HG03469 (cell line): ENCODE results near the gene SLC38A8.

Experiments
- ATAC-seq: cut with Tn5 transposase; IDR thresholded peaks from one replicate; pipeline ENCODE4 v1.9.1; 2021; ENCODE audit warnings: mild to moderate bottlenecking, moderate library complexity, moderate number of reproducible peaks; ENCODE audit not compliant: unreplicated experiment

SLC38A8 gene

DNA sequence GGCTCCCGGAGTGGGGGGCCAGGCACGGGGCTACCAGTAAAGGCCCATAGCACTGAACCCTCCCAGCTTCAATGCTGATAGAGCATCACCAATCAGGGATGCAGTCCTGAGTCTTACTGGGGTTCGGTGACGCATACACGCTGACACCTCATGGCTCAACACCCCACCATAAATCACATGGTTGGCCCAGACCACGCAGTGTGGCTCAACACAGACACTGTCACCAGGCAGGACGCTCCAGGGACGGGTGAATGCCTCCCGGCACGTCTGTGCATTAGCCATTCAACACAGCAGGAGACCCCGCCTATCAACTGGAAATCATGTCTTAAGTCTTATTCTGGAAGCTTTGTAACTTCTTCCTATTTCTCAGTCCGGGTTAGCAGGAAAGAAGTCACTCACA lies 39.6 kb downstream of the SLC38A8 start:
- ATAC-seq = no peak

DNA sequence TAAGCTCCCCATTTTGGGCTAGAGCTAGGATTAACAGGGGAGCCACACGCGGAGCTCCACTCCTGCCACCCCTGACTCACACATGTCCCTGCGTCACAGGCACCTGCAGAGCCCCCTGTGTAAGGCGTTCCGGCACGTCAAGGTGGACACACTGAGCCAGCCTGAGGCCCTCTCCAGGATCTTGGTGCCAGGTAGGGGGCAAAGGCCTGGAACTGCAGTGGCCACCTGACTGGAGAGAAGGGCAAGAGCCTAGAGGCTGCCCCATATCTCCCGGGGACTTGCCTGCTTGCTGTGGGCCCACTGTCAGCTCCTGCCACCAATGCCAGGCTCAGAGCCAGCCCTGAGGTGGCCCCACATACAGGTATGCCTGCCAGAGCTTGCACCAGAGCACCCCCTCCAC lies 40.9 kb downstream of the SLC38A8 start:
- ATAC-seq = no peak

DNA sequence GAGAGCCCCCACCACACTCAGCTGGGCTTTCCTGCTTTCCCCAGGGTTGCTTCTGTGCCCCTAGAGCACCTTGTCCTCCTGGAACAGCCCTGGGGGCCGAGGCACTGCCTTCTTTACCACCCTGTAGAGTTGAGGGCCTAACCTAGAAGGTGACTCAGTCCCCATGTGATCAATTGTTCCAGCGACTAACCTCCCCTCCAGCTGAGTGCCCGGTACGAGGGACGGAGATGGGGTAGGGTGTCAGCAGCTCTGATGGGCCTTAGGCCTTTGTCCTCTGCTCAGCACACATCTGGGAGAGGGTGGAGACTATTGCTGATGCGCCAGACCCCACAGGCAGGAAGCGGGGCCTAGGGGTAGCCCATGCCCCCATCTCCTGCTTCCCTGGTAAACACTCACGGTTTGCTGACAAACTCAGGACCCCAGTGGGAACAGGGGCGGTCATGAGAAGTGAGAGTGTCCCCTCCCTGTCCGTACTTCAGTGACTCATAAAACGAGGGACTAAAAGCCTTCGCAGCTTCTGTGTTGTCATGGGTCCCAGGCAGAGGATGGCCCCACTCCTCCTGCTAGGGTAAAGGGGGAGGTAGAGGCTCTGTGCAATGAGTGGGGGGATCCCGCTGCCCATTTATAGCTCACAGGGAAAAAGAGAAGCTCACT lies 41.5 kb downstream of the SLC38A8 start:
- ATAC-seq = no peak

DNA sequence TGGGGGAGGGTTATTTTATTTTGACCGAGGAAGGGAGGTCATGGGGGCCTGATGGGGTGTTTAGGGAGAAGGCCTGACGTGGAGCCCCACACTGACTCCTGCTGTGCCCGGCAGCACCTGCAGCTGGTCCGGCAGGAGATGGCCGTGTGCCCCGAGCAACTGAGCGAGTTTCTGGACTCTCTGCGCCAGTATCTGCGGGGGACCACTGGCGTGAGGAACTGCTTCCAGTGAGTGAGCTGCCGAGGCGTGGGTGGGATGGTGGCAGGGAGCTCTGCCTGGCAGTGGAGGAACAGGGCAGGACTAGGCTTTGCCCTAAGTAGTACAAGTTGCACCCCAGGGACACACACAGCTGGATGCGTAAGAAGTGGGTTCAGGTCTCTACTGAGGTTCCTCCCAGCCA lies 44.5 kb downstream of the SLC38A8 start:
- no peak for ATAC-seq

DNA sequence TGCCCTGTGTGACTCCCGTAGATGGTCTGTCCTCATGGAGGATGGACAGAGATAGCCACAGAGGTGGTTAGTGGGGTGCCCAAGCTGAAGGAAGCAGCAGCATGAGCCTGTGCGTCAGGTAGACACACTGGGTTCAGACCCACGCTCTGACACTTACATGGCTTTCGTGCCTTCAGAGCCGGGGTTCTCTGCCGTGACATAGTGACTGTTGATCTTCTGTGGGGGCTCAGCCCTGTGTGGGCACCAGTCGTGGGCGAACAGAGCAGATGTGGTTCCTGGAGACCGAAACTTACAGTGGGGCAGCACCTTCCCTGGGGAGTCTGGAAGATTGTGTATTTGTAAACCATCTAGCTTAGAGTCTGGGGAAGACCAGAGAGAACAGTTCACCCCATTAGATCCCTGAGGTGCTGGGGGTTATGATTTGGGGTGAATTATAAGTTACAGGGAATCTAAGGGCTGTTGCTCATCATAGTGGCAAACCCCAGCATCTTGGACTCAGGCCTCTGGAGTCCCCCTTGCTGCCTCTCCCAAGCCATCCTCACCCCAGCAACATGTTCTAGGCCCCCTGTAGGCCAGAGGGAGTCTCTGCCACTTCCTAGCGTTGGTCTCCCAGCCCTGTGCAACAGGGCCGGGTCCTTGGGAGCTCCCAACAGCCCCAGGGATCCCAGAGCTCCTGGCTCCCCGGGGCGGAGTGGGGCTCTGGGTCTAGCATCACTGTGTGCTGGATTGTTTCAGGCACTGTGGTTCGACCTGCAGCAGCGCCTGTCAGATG lies 45.9 kb downstream of the SLC38A8 start:
- no peak for ATAC-seq

DNA sequence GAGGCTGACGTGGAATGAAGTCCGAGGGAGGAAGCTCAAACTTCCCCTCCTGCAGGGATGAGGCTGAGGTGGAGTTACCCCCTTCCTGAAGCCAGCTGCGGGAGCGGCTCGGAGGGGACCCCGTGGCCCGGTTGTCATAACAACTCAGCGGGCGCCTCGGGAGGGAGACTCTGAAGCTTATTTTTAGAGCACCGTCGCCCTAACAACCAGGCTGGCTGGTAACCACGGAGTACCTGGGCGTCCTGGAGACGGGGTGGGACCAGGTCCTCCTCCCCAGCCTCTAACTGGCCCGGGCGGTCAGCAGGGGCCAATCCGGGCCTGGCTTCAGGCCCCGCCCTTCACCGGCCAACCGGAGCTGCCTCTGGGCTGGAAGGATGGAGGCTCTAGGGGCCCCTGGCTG lies 46.8 kb downstream of the SLC38A8 start:
- no peak for ATAC-seq

DNA sequence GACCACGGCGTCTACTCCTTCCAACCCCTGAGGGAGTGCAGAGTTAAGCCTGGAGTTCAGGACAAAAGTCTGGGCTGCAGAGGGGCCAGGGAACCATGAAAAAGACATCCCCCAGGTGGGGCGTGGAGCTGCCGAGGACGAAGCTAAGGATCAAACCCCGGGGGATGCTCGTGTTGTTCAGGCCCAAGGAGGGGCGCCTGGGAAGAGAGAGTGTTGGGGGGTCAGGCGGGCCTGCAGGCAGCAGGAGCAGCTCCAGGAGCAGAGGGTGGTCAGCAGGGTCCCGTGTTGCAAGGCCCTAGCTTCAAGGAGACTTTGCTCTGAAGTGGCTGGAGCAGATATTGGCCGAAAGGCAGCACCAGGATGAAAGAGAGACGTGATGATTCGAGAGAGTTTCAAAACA lies 47.9 kb downstream of the SLC38A8 start:
- no peak for ATAC-seq

DNA sequence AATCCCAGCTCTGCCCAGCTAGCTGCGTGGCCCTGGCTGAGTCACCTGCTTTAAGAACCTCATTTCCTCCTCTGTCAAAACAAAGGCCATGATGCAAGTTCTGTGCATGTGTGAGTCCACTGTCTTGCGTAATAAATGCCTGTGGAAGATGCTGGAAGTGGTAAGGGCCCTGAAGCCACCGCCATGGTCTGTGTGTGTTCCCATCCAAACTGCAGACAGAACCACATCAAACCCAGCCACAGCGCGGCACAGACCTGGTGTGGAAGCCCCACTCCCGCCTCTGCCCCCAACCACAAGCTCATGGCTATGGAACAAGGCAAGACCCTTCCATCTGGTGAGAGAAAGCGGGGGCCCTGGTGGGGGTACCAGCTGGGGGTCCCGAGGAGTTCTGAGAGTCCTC lies 48.5 kb downstream of the SLC38A8 start:
- no peak for ATAC-seq

DNA sequence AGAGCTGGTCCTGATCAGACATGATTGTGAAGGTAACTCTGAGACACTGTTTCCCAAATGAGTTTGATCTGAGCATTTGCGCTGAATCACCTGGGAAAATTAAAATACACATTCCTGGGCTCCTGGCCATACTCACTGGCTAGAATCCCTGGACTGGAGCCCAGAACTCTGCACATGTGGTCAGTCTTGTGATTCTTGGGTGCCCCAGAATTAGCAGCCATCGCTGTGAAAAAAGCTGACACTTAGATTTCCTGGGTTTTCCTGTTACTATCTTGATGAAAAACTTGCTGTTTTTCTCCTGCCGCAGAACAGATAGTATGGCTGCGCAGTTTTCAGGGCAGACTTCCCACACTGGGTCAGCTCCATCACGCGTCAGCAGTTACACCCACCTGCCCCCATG lies 50.0 kb downstream of the SLC38A8 start:
- no peak for ATAC-seq

DNA sequence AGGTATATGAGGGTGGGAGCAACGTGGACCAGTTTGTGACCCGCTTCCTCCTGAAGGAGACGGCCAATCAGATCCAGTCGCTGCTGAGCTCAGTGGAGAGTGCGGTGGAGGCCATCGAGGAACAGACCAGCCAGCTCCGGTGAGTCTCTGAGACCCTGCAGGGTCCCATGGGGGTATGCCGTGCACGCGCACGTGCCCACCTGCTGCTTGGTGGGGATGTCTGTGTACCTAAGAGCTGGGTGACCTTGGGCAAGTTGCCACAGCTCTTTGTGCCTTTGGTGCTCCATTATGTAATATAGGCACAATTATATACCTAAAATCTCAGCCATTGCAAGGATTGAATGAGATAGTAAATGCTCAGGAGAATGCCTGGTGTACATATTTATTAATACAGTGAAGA lies 52.1 kb downstream of the SLC38A8 start:
- no peak for ATAC-seq

DNA sequence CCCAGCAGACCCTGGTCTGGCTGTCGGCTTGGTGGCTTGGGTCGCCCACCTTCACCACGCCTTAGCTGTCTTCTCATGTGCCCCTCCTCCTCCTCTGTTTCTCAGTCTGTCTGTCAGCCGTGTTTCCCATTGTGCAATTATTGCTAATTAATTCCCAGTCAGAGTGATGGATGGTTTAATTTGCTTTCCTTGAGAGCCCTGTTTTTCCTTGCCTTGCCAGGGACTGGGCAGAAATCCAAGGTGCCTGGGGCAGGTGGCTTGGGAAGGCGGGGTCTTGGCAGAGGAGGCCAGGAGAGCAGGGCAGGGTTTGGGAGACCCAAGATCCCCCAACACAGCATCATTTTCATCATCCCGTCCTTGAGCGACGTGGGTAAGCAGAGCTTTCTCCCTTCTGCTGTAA lies 53.3 kb downstream of the SLC38A8 start:
- no peak for ATAC-seq

DNA sequence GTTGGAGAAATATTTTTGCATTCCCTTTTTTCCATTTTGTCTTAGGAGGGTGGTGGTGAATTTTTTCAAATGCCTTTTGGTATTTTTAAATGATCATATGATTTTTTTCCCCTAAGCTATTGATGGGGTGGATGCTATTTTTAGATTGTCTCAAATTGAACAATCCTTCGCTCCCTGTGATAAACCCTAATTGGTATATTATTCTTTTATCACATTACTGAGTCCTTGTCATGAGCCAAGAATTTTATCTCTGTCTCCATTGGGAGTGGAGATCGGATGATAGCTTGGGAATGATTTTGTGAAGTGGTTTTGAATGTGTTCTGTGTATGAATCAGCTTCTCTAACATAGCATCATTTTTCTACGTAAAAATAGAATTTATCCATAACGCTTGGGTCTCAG lies 59.1 kb downstream of the SLC38A8 start:
- no peak for ATAC-seq

DNA sequence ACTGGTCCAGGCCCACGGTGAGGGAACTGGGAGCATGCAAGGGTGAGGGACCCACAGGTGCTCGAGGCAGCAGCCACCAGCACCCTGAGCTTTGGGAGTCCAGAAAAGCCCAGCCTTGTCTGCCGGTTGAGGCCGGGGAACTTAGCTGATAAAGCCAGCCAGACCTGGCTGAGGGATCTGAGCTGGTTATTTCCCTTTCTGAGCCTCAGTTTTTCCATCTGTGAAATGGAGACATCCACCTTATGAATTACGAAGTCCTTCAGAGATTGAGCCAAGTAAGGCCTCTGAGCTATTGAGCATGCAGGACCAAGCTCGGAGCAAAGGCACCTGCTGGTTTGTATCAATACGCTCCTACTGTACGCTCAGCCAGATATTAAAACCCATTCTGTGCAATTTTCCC lies 60.8 kb downstream of the SLC38A8 start:
- no peak for ATAC-seq

DNA sequence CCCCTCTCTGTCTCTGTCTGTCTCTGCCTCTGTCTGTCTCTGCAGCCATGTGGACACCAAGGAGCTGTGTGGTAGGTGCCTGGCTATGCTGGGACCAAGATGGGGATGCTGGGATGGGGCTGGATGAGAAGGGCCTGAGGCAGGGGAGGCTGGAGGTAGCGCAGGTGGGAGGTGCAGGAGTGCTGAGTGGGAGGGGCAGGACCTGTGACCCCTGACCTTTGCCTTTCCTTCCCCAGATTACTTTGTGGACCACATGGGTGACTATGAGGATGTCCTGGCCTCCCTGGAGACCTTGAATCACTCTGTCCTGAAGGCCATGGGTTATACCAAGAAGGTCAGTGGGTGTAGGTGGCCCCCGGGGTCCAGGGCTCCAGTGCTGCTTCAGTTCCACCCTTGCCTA lies 61.8 kb downstream of the SLC38A8 start:
- no peak for ATAC-seq

DNA sequence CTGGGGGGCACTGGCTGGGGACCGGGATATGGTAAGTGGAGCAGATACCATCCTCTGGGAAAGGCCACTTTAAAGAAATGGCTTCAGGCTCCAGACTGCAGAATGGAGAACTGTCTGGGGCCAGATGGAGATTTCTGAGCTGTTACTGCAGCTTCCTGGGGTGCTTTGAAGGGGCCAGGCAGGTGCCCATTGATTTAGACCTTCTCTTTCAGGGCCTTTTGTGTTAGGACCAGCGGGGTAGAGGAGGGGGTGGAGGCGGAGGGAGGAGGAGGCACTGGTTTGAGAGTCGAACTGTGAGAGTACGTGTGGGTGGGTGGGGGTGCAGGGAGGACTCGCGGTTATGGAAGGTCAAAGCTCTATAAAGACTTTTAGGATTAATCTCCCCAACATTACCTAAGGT lies 63.2 kb downstream of the SLC38A8 start:
- no peak for ATAC-seq

DNA sequence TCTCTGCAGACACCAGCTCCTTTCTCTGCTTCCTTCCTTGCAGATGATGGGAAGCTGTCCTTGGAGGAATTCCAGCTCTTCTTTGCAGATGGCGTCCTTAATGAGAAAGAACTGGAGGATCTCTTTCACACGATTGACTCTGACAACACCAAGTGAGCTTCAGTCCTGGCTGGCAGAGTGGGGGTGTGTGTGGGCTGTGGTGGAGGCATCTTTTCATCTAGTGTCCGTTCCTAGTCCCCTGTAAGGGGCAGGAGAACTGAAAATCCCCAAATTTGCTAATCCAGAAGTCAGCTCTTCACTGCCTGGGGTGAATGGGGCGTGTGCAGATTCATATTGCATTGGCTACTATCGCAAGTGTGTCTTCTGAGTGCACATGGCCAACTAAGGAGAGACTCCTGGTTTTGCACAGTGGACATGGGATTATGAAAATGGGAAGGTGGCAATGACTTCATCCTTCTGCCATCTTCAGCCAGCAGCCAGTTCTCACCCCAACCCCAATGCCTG lies 64.1 kb downstream of the SLC38A8 start:
- ATAC-seq = no peak

DNA sequence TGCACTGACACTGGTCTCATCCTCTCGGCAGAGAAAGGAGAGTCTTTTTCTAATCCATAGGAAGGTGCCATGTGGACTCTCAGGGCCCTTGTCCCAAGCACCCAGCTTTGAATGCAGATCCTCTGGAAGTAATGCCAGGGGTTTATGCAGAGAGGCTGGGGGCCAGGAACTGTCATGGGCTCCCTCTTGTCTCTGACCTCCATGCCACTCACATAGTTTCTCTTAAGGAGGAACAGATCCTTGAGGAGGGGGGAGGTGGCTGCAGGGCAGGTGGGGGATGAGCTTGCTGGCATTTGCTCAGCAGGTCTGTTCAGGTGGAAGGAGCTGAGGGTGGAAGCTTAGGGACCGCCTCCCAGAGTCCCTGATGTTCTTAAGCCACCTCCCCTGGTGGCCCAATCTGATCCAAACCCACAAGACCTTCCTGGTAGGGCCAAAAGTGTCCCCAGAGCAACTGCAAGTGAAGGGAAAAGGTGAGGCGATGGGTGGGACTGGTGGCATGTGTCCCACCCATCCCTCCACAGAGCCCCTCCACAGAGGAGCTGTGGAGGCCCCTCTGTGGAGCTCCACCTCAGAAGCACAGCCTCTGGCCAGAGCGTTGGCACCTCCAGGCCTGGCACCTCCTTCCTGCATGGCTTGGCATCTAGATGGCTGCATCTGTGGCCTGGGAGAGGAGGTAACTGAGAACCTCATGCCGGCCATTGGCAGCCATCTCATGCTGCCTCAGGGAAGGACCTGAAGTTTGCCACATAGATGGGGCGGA lies 65.4 kb downstream of the SLC38A8 start:
- no peak for ATAC-seq

DNA sequence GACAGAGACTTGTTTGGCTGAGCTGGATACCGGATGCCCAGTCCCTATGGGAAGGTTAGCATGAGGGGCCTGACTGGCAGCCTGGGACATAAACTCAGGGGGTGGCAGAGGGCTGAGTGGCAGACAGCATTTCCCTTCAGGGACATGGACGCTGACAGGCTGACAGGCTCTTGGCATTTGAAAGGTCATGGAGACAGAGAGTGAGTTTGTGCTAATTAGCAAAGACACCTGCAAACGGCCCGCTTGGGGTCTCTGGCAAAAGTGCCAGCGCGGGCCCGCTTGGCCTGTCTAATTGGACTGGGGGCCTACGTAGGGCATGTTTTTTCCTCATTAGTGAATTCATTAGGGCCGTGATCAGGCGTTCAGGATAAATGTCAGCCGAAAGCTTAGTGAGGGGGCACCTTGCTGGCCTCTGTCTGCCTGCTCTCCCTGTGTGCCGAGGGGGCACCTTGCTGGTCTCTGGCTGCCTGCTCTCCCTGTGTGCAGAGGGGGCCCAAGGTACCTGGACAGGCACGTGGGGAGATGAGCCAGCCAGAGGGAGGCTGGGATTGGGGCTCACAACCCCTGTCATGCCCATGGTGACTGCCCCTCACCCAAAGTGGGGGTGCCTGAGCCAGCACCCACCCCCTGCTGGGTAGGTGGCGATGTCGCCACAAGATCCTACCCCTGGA lies 66.9 kb downstream of the SLC38A8 start:
- ATAC-seq = no peak

DNA sequence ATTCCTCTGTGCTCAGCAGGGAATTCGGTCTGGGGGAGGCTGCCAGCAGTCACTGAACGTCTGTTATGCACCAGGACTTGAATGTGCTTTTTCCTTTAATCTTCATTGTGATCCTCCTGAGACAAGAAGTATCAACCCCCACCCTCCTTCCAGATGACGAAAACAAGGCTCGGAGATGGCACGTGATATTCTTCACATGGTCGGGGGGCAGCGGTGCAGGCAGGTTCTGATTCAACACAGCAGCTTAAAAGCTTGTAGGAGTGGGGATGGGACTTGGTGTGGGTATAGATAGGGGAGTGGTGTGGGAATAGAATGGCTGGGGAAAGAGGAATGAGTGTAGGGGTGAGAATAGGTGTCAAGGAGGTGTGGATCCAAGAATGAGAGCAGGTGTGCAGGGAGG lies 68.1 kb downstream of the SLC38A8 start:
- no peak for ATAC-seq

DNA sequence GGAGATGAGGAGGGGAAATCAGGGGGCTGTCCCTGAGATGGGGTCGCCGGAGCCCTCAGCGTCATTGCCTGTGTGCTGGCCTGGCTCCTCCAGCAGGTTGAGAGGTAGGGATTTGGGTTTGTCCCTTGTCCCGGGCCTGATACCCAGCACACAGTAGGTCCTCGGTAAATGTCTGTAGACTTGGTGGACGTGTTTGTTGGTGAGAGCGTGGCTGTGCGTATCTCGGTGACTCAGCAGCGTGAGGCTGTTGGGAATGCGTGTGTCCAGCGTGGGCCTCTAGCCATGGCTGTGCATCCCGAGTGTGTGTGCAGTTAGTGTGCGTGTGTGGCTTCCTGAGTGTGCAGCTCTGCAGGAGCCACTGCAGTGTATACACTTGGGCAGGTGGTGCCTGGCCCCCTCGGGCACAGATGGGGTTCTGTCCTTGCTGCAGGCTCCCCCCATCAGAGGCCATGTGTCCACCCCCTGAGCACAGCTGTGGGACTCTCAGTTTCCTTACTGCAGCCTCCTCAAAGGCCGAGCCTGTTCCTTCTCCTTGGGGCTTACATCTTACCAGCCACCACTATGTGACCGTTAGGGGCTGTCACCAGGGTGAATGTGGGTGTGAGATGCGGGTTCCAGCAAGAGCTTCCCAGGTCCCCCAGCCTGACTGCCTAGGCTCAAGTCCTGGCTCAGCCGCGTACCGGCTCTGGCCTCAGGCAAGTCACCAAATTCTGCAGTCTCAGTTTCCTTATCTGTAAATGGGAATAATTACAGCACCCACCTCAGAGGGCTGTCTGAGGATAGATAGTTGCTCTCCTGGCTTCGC lies 68.8 kb downstream of the SLC38A8 start:
- ATAC-seq = no peak
